HG03571 (cell line): Measurements from ENCODE around the gene TSPAN14.

ENCODE experiments used
- ATAC-seq: cut with Tn5 transposase; IDR thresholded peaks from one replicate; pipeline ENCODE4 v1.9.1; 2021; ENCODE audit not compliant: unreplicated experiment

The TSPAN14 gene

DNA sequence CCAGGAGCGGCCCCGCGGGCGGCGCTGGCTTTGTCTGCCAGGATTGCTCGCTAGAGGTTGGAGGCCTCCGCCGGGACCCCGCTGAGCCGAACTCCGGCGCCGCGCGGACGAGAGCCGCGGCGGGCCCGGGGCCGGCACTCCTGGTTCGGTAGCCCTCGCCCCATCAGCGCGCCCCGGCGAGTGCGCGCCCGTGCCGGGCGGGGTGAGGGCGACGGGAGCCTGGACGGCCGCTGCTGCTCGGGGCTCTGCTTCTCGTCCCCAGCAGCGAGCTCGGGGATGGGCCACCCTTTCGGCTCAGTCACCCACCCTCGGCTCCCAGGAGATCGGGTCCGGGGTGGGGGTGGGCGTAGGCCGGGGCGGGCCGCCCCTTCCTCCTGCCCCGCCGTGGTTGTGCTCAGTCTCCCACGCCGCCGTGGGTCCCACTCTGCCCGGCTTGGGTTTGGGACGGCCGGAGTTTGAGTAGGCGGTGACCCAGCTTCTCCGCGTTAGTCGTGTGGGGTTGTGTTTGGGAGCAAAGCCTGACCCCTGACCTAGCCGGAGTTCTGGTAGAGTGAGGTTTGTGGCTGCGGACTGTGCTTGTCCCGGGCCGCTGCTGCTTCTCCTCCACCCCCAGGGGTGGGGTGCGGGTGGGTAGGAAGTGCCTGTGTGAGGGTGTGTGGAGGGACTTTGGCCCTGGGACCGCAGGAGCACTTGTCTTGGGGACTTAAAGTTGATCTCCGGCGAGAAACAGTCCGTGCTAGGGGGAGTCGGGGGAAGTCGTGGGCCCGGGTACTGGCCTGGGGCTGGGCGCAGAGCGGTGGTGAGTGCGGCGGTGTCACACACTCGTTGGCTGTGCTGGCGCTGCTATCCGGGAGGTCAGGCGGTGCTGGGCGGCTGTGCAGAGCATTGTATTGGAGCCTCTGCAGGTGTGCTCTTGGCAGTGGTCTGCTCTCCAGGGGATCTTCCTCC lies 677 bp downstream of the TSPAN14 start:
- peak; percentile 14 for ATAC-seq

DNA sequence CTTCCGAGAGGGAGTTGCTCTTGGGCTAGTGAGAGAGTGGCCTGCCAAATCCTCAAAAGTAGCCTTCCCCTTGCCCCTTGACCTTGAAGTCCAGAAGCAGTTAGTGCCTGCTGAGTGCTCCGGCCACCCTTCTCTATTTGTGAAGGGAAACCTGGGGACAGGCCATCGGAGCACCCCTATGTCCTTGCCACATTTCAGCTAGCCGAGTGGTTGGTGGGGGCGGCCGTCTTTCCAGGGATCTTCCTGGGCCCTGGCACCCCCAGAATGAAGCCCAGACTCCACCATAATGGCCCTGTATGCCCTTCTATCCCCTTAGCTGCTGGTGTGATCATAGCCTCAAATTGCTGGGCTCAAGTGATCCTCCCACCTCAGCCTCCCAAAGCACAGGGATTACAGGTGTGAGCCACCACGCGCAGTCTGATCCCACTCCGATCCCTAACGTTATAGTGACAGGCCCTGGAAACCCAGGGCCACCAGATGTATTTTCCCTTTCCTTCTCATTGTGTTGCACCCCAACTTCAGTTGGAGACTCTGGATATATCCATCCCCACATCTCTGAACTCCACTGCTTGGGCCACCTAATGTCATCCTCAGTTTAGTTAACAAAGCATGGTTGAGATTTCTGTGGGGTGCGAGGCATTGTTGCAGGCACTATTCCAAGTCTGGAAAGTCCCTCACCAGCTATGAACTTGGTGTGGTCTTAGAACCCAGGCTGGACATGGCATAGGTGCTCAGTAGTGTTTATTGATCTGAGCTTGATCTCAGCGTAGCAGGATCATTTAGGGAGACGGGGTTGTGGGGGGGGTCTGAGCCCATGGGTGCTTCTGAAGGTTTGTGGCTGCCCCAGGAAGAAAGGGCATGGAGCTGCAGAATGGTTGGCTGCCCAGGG lies 1.6 kb downstream of the TSPAN14 start:
- no peak for ATAC-seq

DNA sequence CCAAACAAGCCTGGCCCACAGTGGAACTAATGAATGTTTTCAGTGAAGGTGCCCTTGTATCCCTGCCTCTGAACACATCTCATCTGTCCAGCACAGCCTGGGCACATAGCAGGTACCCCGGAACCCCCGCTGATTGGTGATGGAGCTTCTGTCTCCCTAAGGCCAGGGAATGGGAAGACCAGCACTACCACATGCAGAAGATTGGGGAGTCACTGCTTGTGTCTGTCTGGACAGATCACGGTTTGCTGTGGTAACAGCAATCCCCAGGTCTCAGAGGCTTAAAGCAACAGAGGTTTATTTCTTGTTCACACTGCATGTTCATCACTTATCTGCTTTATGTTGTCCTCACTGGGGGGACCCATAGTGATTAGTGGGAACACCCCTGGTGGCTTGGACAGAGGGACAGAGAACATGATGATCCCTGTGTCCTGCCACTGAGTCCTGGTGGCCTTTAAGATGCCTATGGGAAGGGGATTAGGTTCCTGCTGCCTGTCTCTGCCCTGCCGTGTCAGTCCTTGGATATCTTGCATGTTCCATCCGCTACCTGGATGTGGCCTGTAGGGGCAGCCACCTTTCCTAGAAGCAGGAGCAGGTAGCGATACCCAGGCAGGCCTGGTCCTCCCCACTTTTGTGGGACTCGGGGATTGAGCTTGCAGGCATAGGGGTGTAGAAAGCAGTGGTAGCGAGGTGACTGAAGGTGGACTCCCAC lies 3.6 kb downstream of the TSPAN14 start:
- ATAC-seq, result no peak

DNA sequence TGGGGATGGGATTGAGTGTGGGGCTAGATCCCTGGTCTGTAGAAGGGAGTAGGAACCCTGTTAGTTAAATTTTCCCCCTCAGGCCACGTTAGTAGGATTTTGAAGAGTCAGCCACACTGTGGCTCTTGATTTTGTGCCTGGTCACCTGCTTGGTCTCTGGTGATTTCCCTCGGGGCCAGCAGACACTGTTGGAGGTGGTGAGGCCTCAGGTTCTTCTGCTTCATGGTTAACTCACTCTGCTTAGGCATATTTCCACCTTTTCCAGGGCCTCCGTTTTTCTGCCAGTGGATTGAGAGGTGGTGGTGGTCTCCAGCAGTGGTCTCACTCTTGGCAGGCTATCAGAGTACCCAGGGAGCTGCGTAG lies 4.1 kb downstream of the TSPAN14 start:
- no peak for ATAC-seq

DNA sequence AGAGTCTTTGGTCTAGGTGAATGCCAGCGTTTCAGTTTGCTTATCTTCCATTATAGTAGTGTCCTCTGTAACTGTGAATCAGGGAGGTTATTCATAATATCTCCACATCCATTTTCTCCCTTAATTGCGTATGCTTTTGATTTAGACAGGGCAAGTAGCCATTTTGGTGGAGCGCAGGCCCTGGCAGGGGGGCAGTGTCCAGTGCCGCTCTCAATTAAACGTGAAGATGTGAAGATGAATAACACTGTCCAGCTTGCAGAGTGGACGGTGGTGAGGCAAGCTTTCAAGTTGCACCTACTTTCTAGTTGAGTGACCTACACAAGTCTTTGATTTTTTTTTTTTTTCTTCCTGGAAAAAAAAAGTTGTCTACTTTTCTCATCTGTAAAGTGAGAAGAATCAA lies 4.5 kb downstream of the TSPAN14 start:
- no peak for ATAC-seq

DNA sequence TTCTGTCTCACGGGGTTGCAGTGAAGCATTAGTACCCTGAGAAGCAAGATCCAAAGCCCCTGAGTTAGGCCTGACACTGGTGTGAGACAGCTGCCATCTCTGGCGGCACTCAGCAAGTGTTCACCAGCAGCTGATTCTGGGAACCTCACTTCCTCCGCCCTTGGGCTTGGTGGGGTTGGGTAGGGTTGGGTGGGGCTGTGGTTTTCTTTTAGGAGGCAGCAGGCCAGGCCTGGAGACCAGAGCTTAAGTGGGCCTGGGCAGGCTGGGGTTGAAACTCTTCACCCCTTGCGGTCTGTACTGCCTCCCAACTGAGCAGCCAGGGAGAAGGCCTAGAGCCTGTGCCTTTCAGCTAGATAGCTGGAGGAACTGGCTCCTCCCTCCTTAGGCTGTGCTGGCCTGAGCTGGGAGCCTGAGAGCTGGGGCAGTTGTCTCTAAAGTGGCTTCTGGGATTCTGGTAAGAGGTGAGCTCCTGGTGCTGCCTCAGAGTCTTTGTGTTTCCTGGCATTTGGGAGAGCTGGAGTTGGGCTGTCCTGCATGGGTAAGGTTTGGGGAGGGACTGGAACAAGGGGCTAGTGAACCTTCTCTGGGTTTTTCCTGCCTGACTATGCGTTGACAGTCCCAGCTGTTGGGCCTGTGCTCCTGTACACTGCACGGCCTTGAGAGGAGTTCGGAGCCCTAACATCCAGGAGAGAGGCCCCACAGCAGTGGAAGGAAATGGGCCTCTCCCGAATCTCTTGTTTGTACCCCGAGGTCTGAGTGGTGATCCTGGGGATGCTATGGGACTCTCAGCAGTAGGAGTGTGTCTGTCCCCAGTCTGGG lies 5.1 kb downstream of the TSPAN14 start:
- ATAC-seq, result peak; percentile 49

DNA sequence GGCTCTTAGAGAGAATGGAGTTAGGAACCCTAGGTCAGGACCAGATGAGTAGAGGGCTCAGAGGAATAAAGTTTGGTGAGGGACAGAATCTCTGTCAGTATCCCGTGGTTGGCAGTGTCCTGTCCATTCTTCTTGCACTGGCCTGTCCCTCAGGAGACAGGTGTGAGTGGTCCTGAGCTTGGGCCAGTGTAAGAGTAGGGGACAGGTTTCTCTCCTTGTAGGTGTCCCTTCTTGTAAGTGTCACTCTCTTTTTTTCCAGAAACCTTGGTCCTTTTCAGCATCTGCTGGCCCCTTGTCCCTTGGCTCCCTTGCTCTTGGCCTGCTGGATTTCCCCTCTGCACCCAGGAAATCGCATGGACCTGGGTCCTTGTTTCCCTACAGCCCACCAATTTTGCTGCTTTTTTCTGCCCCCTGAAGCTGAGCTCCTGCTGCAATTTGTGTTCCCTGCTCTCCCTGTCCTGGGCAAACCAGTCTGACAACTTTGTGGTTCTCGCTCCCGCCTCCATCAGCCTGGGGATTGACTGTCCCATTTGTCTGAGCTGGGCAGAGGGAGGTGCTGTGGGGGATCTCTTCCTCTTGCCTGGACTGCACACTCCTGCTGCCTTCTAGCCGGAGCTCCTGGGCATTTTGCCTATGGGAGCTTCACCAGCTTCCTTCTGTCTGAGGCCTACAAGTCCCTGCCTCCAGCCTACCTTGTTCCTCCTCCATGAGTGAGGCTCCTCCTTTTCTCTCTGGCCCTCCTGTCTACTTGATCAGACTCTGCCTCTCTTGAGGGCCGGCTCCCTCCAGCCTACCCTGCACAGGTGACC lies 6.5 kb downstream of the TSPAN14 start:
- ATAC-seq, result no peak

DNA sequence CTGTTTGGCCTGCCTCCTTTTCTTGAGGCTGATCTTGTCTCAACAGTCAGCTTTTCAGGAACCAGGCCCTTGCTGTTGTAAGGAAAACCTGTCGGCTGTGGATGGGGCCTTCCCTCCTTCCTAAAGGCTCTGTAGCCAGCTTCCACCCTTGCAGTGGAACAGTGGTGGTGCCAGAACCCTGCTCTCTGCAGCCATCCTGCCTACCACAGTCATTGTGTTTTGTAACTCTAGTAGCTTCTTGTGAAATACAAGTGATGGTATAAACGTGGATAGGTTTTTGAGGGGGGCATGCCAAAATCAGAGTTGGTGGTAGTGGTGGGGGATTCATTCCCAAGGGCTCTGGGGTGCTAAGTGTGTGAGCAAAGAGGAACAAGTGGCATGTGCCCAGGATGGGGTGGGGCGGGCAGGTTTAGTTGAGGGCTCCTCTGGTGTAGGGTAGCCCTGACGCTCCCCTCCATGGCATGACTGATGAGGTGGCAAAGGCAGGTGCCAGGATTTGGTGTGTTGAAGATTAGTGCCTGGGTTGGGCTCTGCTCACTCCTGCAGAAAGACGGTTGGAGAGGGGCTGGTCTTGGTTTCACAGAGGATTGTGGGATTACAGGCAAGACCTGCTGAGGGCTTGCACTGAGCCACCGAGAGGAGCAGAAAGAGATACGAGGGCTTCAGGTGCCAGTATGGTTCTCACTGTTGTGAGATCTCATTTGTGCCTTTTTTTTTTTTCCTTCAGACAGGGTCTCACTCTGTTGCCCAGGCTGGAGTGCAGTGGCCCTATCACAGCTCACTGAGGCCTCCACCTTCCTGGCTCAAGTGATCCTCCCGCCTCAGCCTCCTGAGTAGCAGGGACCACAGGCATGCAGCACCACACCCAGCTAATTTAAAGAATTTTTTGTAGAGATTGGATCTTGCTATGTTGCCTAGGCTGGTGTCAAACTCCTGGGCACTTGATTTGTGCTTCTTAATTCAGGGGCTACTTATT lies 7.4 kb downstream of the TSPAN14 start:
- no peak for ATAC-seq

DNA sequence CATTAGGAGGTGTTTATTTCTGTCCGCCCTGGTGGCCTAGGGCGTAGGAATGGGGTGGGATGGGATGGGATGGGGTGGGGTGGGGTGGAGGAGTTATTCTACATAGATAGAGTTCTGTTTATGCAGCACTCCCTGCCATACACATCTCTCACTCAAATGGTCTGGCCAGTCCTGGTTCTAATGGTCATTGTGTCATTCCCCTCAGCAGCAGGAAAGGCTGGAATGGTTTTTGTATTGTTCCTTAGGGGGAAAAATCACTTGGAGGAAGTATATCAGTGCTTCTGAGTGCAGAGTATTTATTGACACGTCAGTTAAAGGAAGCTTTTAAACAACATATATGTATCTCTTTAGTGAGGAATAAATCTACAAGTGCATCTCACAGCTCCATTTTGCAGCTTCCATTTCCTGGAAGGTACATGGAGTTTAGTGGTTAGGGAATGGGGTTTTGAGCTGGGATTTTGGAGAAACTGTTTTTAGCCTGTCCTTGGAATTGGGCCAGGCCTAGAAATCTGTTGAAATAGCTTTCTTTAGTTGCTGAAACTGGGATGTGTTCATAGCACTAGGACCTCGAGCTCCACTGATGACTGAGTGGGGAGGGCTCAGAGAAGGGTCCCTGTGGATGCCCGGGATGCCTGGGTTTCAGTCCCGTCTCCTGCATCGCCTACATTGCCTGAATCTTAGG lies 8.3 kb downstream of the TSPAN14 start:
- ATAC-seq, result no peak

DNA sequence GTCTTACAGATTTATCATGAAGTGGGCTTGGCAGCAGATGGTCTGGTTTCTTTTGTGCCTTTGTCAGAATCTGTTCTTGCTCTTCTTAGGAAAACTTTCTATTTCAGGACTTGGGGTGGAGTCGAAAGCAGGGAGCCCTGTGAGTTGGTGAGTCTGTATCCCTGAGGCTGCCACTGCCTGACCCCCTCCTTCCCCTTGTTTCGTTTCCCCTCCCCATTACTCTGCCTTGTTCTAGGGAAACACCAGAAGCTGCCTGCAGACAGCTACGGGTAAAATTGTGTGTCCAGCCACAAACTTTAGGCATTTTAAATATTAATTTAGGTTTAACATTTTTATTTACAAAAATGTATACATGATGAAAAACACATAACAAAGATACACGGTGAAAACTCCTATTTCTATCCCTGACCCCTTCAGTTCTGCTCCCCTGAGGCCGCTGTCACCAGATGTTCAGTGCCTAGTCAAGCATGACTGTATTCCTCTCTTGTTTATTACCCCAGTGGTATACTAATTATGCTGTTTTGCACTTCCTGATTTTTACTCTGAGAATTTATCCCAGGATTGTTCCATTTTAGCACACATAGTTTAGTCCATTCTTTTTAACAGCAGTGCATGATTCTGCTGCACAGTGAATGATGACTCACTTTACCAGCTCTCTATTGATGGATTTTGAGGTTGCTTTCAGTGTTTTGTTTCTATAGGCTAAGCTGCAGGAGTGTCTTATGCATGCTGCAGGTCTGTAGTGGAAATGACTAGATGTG lies 9.1 kb downstream of the TSPAN14 start:
- ATAC-seq, result no peak

DNA sequence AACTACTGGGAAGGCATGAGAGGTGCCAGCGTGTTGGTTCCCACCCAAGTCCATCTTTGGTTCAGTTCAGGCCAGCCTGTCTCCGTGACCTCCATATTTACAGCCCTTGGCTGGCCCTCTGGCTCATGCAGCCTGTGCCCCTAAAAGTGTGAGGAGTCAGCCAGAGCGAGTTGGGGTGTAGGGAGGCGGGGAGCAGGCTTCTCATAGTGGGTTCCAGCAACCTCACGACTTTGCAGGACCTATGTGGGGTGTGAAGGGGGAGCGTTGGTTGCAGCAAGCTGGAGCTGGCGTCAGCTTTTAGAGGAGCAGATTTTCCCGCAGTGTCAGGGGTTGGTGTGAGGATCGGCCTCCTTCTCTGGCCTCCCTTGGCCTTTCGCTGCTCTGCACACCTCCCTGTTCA lies 9.8 kb downstream of the TSPAN14 start:
- no peak for ATAC-seq

DNA sequence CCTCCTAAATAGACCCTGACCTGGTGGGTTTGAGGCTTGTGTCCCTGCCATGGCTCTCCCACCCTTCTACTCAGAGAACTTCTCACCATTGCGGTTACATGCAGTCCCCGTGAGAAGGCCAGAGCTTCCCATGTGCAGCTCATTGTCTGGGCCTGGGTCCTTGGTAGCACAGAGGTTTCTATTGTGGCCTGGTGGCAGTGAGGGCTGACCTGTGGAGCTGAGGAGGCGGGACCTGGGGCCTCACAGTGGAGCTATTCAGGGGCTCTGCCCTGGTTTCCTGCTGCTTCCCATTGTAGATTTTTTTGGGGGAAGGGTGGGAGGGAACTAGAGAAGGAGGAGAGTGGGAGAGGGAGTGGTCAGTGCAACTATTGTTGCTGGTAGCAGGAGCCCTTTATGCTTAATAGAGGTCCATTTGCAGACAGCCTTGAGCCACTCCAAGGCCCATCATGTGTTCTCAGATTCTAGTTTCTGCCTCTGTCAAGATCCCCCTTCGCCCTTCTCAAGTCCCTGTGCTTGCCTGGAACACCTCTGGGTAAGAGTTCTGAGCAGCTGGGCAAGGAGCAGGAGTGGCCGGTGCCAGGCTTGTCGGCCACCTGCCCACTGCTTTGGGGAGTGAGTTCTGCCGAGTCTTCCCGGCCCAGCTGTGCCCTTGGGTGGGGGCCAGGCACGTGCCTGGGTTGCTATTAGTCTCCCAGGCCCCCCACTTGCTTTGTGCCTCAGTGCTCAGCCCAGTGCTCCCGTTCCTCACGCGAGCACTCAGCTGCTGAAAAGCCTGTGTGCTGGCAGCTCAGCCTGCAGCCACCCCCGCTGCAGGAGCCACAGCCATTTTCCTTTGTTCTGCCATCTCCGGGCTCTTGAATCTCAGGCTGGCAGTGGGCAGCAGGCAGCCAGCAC lies 10.7 kb downstream of the TSPAN14 start:
- no peak for ATAC-seq

DNA sequence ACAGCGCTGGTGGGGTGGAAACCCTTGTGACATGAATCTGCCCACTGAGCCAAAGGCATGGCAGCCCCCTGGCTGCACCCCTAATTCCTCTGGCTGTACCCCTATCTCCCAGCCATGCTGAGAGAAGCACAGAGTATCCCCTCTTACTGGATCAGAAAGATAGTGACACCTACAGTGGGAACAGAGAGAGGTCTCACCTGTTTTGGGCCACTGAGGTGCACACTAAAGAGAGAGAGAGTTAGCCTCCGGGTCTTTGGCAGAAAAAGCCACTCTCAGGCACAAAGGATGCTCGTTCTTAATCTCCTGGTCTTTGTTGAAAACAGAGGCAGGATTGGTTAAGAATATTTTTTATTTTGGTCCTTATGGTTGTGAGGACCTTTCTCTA lies 11.3 kb downstream of the TSPAN14 start:
- ATAC-seq, result no peak

DNA sequence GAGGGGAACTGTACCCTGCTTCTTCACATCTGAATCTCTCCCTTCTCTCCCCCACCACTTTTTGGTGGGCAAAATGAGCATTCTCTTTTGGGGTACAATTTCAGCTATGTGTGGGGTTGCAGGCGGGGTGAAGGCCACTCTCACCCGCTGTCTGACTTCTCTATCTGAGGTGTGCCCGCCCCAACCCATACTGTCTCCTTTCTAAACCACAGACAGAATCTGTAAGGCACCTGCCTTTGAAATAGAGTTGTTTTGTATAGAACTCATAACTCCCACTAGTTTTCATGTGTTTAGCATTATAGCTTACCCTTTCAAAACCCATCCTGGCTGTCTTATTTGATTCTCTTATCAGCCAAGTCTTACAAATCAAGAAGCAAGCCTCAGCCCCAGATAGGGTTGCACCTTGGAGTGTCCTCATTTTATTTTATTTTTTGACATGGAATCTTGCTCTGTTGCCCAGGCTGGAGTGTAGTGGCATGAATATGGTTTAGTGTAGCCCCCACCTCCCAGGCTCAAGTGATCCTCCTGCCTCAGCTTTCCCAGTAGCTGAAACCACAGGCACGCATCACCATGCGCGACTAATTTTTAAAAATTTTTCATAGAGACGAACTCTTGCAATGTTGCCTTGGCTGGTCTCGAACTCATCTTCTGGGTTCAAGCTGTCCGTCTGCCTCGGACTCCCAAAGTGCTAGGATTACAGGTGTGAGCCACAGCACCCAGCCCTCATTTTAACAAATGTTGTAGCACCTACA lies 11.9 kb downstream of the TSPAN14 start:
- ATAC-seq, result no peak

DNA sequence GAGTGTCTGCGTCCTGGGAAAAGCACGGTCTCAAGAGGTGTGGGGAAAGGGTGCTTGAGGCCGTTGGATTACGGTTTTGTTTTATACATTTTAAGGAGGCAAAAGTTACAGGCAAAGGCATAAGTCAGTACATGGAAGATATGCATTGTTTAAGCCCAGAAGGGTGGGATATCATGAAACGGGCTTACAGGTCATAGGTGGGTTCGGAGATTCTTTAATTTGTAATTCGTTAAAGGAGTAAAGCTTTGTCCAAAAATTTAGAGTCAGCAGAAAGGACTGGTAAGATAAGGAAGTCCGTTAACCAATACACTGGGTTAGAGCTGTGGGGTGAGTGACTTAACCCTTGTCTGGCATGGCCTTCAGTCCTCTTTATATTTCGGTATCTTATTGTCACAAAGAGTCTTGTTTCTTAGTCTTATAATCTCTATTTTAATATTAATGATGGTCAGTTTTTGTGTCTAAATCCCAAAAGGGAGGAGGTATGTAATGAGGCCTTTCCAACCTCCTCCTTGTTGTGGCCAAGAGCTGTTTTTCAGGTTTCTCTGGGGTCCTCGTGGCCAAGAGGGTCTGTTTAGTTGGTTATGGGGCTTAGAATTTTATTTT lies 12.7 kb downstream of the TSPAN14 start:
- no peak for ATAC-seq
